Fibroblast of skin of scalp (primary cell): Measurements from ENCODE around the gene SLC16A8.
"Not testable (repeated sequence)": the region's sequence is repeated elsewhere in the genome, so short reads cannot be mapped to it uniquely, and the experiment has no call there.

Source experiments
- DNase-seq: peaks from one replicate; pipeline ENCODE4 v3.0.0-alpha.2; 2013

SLC16A8 gene

DNA sequence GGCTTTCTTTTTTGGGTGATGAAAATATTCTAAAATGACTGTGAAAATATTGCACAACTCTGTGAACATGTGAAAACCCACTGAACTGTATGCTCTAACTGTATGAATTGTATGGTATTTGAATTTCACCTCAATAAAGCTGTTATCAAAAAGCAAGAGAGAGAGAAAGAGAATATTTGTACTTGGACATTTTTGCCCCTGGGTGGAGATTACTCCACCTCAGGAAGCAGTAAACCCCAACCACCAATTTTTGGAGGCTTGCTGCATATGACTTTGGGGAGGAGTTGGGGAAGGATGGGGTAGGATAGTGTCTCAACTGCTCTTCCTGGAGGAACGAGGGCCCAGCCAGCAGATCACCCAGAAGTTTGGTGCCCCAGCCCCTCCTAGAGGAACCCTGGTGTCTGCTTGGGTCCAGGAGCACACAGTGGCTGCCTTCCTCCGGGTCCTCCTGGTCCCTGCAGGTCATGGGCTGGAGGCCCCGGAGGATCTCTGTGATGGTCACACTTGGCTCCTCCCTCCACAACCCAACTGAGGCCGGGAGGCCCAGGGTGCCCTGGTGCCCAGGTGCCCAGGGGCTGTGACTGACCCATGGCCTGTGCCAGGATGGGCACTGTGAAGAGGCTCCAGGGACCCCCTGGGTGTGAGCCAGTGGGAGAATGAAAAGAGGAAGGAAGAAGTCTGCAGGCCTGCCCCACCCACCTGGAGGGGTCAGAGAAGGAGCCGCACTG is 42.1 kb downstream of the SLC16A8 start:
- DNase-seq: no peak

DNA sequence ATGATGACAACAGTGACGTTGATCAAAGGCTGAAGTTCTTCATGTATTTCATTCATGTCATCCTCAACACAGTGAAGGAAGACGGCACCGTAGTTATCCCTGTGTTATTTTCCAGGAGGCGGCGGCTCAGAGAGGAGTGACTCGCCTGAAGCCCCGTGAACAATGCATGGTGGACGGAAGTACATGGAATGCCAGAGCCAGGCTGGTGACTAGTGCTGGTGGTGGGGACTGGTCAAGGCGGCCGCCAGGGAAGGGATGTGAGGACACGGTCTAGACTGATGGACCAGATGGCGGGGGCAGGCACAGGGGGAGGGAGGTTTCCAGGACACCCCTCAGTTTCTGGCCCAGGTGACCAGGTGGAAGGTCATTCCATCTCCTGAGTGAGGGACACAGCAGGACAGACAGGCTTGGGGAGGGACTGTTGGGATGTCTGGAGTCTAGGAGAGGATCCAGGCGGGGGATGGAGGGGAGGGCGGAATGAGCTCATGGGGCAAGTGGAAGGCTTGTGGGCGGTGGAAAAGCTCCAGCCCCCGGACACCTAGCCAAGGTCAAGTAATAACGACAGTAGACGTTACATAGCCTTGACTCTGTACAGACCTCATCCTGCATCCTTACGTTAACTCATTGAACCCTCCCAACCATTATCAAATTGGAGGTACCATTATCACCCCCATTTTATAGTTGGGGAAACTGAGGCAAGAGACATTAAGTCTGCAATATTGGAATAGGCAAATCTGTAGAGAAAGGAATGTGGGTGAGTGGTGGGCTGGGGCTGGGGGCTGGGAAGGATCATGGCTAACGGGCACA is 42.8 kb downstream of the SLC16A8 start:
- DNase-seq: no peak

DNA sequence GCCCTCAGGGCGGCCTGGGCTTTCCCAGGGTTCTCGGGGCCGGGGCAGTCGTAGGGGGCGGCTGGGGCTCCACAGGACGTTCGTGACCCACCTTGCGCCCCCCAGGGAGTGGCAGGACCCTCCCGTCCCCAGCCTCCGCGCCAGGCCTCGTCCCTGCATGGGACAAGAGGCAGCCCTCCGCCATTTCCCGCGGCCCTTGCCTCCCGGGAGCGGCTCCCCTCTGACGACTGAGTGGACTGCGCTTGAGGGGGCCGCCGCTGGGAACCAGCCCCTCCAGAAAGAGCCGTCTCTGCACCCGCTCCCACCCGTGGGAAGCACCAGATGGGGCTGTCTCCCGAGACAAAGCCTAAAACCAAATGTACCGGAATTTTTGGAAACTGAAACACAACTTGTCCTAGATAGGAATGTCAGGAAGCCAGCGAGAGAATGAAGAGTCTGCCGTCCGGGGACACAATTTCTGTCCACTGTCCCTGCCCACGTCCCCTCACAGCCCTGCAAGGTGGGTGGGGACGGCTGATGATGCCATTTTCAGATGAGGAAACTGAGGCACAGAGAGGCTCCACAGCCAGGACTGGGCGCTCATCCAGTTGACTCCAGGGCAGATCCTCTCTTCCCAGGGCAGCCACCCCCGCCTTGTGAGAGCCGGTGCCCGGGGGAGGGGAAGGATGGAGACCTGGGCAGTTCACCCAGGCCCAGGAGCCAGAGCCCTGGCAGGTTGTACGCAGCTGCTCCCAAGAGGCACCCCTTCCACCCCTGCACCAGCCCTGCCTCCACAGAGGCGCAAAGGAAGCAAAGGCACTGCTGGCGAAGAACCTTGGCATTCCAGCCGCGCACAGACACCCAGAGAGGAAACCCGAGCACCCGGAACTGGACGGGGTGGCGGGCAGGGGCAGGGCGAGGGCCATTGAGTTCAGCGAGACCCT is 44.8 kb downstream of the SLC16A8 start:
- no peak for DNase-seq

DNA sequence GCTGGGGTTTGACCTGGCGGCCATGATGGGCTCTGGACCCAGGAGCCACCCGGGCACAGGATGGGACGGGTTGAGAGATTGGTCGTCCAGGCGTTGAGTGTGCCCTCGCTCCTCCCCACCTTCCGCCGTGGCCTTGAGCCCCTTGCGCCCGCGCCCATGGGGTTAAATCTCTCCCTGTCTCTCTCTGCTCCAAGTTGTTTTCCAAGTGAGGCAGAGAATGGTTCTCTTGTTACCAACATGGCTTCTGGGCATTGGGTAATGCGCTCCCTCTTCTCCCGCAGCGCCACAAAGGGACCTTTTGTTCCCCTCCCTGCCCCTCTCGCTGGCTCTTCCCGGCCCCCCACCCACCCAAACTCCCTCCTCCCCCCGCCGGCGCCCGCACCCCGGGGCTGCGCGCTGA is 45.6 kb downstream of the SLC16A8 start:
- DNase-seq: no peak

DNA sequence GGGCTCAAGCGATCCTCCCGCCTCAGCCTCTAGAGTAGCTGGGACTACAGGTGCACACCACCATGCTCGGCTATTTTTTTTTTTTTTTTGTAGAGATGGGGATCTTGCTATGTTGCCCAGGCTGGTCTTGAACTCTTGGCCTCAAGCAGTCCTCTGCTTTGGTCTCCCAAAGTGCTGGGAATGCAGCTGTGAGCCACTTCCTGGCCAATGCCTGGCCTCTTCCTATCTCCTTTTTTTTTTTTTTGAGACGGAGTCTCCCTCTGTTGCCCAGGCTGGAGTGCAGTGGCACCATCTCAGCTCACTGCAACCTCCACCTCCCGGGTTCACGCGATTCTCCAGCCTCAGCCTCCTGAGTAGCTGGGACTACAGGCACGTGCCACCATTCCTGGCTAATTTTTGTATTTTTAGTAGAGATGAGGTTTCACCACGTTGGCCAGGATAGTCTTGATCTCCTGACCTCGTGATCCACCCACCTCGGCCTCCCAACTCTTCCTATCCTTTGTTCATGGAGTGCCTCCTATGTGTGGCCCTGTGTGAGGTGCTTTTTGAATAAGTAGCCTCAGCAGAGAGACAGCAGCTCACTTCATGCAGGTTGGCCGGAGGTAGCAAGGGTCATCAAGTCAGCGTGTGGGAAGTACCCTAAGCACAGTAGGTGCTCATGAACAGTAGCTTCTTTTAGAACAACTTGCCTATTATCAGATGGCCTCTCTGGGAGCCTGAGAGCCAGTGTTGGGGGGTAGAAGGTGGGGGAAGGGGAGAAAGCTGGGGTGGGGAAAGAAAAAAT is 46.4 kb downstream of the SLC16A8 start:
- not testable (repeated sequence) for DNase-seq

DNA sequence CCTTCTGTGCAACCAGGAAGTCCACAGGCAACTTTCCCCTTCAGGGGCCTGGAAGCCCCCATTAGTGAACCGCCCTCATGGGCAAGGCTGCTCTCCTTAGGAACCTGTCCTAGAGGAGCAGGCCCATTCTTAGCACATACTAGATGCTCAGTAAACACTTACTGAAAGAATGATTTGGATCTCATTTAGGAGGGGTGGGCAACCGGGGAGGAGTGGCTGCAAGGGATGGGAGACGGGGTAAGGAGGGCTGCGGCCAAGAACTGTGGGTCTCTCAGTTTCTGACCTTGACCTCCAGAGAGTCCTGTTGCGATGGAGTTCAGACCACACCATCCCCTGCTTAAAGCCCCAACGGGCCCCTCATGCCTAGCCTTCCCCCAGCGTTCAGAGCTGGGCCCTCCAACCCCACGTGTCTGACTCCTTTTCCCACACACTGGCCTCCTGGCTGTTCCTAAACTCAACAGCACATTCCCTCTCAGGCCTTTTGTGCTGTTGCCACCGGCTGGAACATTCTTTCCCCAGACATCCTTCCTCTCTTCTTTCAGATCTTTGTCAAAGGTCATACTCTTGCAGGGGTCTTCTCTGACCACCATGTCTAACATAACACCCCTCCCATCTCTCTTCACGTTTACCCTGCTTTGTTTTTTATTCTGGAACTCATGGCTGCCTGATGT is 47.5 kb downstream of the SLC16A8 start:
- DNase-seq: no peak

DNA sequence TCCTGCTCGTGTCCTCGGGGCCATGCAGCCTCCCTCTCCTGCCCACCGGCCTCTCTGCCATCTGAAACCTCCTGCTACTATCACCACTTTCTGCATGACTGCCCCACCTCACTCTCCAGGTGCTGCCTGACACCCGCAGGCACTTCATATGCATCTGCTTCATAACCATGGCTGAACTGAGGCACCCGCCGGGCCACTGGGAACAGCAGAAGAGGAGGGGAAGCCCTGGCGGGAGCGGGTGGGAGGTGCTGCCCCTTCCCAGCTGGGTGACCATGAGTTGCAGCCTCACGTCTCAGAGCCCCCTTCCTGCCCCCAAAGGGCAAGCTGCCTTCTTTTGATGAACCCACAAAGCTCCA is 48.5 kb downstream of the SLC16A8 start:
- DNase-seq: no peak

DNA sequence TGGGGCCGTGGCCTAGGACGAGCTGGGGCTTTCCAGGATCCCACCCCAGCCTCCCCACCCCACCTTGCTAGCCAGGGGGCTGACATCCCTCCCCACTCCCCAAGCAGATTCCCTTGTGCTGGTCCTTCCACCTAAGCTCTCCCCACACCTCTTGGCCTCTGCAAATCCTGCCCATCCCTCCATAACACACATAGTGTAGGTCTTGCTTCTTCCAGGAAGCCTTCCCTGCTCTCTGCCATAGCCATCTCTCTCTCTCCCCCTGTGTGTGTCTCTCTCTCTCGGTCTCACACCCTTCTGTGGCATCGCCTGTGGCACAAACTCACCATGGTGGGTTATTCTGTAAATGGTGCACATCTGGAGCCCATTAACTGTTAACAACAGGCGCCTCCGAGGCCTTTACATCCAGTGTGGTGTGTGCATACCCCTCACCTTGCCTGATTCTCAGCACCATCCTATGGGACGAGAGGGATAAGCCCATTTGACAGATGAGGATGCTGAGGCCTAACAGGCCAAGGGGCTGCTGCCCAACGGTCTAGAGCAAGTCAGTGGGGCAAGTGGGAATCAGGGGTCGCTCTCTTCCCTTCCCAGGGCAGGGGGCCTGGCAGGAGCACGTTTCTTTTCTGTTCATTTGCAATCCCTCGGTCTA is 49.0 kb downstream of the SLC16A8 start:
- DNase-seq: no peak

DNA sequence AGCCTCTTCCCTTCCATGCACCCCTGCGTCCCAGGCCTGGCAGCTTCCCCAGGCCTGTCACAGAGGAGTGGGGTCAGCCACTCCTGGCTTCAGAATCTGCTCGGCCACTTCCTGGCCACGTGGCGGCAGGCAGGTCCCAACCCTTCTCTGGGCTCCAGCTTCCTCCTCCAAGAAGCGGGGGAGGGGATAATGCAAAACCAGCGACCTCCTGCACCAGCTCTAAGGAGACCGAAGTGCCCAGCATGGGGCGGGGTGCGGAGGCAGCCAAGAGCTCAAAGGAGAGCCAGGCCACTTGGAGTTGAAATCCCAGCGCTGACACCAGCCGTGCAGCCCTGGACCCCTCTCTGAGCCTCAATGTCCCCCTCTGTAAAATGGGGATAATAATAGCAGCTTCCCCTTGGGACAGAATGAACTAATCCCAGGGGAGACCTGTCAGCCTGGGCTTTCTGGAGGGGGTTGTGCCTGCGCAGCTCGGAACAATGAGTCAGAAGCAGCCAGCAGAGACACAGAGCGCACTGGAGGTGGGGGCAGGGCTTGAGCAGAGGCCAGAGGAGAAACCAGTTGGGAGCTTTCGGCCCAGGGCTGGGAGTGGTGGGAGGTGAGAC is 49.6 kb downstream of the SLC16A8 start:
- DNase-seq: peak; percentile 92

DNA sequence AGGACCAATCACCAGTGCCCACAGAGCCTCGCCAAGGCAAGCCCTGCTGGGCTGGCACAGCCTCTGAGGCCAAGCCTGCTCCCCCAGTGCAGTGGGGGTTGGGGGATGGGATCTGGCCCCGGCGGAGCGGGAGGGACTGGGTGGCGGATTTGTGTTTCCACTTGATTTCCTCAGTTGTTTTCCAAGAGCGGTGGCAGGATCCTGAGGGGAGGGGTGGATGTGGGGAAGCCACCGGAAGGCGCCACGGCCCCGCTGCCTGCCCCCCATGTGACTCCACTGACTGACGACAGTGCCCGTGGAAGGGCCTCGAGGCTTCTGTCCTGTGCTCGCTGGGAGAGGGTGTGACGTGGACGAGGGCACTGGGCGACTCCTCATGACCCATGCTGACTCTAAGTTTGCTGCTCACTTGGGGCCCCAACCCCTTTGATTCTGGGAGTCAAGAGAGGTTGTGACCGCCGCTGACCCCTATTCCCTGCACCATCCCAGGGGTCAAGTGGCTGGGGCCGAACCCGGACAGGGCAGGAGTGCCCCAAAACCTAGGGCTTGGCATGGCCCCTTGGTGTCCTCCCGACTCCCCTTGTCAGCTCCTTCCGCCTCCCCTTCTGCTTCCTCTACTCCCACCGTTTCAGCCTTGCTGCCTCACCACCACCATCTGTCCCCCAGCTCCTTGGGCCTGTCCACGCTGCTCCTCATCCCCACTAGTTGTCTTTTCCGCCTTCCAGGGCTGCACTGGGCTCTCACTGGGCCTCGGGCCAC is 50.3 kb downstream of the SLC16A8 start:
- DNase-seq: no peak

DNA sequence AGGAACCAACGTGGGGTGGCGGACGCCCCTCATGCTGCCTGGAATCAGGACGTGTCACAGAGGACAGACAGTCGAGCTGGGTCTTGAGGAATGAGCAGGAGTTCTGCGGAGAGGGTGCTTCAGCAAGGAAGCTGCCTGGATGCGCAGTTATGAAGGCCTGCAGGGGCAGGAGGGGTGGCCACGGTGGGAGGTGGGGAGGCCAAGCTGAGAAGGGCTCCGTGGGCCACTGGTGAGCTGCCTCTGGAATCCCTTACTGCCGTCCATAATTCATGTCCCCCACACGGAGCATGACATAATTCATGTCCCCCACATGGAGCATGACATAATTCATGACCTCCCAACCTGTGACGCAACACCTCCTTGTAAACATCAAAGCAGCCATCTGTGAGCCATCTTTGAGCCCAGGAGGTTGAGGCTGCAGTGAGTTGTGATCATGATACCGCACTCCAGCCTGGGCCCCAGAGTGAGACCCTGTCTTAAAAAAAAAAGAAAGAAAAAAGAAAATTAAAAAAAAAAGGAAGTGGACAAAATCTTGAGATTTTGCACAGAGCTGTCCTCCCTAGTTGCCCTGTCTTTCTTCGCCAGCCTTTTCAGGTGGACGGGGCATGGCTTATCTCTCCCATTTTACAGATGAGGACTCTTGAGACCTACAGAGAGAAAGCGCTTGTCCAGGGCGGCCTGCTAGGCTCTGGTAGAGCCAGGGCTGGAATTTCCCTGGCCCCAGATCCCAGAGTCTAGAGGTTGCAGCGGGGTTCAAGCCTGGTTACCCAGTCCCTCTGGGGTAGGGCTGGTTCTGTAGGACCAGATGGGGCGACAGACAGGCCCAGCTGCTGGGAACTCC is 51.1 kb downstream of the SLC16A8 start:
- peak; percentile 67 for DNase-seq

DNA sequence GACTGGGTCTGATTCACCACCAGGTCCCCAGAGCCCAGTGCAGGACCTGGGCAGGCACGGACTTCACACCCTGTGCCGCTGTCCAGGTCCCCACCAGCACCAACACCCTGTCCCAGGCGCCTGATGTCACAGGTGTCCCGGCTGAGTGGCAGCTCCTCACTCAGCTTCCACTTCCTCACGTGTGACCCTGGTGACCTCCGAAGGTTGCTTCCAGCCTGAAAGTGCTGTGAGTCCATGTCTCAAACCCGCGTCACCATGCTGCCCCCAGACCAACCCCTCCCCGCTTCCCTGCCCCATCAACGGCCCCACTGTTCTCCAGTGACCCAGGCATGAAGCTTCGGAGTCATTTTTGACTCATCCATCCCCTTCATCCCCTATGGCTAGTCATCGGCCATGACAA is 52.5 kb downstream of the SLC16A8 start:
- DNase-seq: no peak

DNA sequence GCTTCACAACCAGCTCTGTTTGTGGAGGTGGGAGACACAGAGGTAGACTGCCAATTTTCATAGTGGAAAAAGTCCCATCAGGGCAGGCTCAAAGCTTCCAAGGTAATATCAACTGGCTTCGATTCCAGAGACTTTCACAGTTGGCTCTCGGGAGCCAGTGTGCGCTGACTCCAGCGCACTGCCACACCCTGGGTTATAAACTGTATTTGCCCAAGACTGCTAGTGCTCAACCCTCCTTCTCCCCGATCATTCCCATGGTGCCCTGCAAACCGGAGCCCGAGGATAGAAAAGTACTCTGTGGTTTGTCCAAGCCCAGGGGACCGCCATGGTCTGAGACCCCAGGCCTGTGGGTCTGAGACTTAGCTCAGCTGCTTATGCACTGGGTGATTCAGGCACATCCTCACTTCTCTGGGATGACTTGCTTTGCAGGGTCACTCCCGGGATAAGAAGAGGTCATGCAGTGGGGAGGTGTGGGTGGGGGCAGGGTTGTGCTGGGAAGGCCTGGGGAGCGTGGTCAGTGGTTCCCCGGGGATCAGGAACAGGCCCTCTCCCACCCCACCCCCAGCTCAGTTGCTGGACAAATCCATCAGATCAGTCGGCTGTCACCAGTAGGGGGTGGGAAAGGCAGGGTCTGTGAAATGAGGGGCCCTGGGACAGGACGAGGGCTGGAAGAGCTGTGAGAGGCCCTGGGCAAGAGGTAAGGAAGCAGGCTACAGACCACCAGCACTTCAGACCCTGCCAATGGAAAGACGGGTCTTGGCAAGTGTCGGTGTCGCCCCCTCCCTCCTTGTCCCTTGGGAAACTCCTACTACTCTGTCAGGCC is 53.5 kb downstream of the SLC16A8 start:
- DNase-seq: no peak

DNA sequence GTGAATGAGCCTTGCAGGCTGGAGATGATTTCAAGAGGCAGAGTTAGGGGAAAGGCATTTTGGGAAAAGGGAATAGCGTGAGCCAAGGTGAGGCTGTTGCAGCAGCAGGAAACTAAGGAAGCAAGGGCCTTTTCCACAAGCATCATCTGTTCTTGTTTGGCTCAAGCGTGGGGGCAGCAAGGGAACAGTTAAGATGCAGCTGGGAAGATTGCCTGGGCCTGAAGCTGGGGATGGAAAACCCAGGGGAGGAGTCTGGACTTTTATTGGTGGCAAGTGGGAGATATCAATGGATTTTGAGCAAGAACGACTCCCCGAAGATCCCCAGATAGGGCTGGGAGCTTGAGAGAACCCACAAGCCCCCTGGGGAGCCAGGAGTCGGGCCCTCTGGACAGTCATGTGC is 54.1 kb downstream of the SLC16A8 start:
- no peak for DNase-seq

DNA sequence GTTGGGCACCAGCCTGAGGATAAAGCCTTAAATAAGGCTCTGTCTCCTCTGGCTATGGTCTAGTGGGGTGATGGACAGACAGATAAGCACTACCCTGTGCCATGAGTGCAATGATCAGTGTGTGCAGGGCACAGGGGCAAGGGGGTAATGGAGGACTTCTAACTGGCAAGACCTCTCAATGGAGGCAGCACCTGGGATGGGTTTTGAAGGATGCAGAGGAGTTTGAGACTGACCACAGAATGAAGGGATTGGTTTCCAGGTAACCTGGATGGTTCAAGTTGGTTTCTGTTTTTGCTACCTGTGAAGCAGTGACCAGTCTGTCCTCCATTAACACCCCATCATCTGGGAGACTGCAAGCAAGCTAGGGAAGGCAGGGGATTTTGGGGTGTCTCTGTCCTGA is 54.6 kb downstream of the SLC16A8 start:
- no peak for DNase-seq

DNA sequence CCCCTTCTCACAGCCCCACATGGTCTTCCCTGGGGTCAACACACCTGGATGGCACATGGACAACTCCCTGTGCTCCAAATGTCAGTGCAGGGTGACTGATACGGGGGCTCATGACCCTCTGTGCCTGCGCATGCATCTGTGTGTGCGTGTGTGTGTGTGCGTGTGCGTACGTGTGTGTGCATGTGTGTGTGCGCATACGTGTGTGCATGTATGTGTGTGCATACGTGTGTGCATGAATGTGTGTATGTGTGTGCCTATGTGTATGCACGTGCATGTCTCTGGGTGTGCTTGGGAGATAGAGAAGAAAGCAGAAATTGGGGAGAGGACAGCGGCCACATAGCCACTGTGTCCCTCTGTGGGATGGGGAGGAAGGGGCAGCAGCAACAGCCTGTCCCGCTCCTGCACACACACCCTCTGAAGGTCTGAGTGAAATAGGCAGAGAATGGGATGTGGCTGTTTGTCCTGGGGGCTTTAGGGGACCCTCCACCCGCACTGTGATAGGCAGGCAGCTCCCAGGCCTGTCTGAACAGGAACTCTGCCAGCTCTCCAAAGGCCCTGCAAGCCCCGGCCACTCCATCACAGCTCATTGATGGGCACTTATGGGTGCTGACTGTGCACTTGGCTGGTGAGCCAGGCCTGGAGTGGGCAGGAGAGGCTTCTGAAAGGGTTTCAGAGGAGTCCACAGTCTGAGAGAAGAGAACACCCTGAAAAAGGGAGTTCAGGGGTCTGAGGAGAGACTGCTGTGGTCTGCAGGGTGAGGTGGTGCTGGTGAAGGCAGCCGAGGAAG is 55.4 kb downstream of the SLC16A8 start:
- DNase-seq: no peak
